GM18505 (cell line): ENCODE results near the gene TMEM232.
"Not testable (repeated sequence)": the region's sequence is repeated elsewhere in the genome, so short reads cannot be mapped to it uniquely, and the experiment has no call there.

ENCODE experiments used
- ATAC-seq: cut with Tn5 transposase; IDR thresholded peaks from one replicate; pipeline ENCODE4 v1.9.1; 2021; ENCODE audit not compliant: unreplicated experiment
- POLR2A ChIP-seq: IDR thresholded peaks from 4 replicates; pipeline ENCODE4 v1.6.1; 2011; ENCODE audit warnings: borderline replicate concordance; ENCODE audit not compliant: insufficient read depth, insufficient read length; ENCODE audit errors: extremely low read depth

The TMEM232 gene

GRCh38 chr5:110738503-110738811, 12.0 kb upstream of the TMEM232 start:
- TF ChIP-seq POLR2A: peak; percentile 24
- ATAC-seq: peak; percentile 59

- TF ChIP-seq POLR2A: no peak
- no peak for ATAC-seq
Observed at GRCh38 chr5:110736753-110737152, 10.3 kb upstream of the TMEM232 start.

GRCh38 chr5:110735556-110735955, 9.1 kb upstream of the TMEM232 start:
- no peak for TF ChIP-seq POLR2A
- no peak for ATAC-seq

GRCh38 chr5:110734101-110734500, 7.6 kb upstream of the TMEM232 start:
- no peak for ATAC-seq
- TF ChIP-seq POLR2A: no peak

- not testable (repeated sequence) for ATAC-seq
Observed at GRCh38 chr5:110731499-110731898, 5.0 kb upstream of the TMEM232 start.

GRCh38 chr5:110727025-110727314, 499 bp upstream of the TMEM232 start:
- peak; percentile 39 for ATAC-seq

GRCh38 chr5:110718311-110718710, 8.2 kb downstream of the TMEM232 start:
- TF ChIP-seq POLR2A: no peak

More at GRCh38 chr5:110727025-110727314, 499 bp upstream of the TMEM232 start:
- TF ChIP-seq POLR2A: no peak

GRCh38 chr5:110716247-110717245, 9.9 kb downstream of the TMEM232 start:
- ATAC-seq: peak; percentile 98
- no peak for TF ChIP-seq POLR2A

More at GRCh38 chr5:110718311-110718710, 8.2 kb downstream of the TMEM232 start:
- no peak for ATAC-seq

- no peak for TF ChIP-seq POLR2A
- no peak for ATAC-seq
Observed at GRCh38 chr5:110707260-110707844, 19.1 kb downstream of the TMEM232 start.

- TF ChIP-seq POLR2A: no peak
- ATAC-seq: no peak
Observed at GRCh38 chr5:110705349-110705748, 21.1 kb downstream of the TMEM232 start.

GRCh38 chr5:110703481-110703880, 23.0 kb downstream of the TMEM232 start:
- no peak for TF ChIP-seq POLR2A
- no peak for ATAC-seq

GRCh38 chr5:110702704-110703103, 23.8 kb downstream of the TMEM232 start:
- no peak for TF ChIP-seq POLR2A
- ATAC-seq: no peak

- TF ChIP-seq POLR2A: no peak
- no peak for ATAC-seq
Observed at GRCh38 chr5:110702300-110702699, 24.2 kb downstream of the TMEM232 start.

- not testable (repeated sequence) for ATAC-seq
Observed at GRCh38 chr5:110692669-110693068, 33.8 kb downstream of the TMEM232 start.

- ATAC-seq: not testable (repeated sequence)
Observed at GRCh38 chr5:110690587-110690986, 35.9 kb downstream of the TMEM232 start.
